K562 (cell line): ENCODE results near the gene TET2. TPM values are rescaled to one million over a fixed set of nuclear protein-coding genes. Genes with fewer than 3 reads are reported as not detected.

ENCODE experiments used
- ARID3A ChIP-seq: IDR thresholded peaks from 2 replicates; pipeline ENCODE4 v1.6.1; 2012; ENCODE audit warnings: low read depth, low read length, improper control_type of control experiment, borderline replicate concordance
- BCL6 ChIP-seq: fragments of 250-450 bp; sonication (Bioruptor Pico); IDR thresholded peaks from 2 replicates; pipeline ENCODE4 v1.4.0; 2020
- BRCA1 ChIP-seq, 2 experiments: fragments of 450-650 bp in 1 of 2; sonication (generic) in 1 of 2; formaldehyde crosslinking in 1 of 2; IDR thresholded peaks; 2 replicates each; pipeline versions ENCODE4 v1.5.0 to v1.6.1; 2017 to 2020; ENCODE audit warnings: mild to moderate bottlenecking in 1 of 2, missing genetic modification reagents in 1 of 2
- CBX2 ChIP-seq: fragments of 200-600 bp; sonication (generic); IDR thresholded peaks from one replicate; pipeline ENCODE4 v1.6.1; 2012; ENCODE audit warnings: mild to moderate bottlenecking, low read length, inconsistent platforms; ENCODE audit not compliant: insufficient read depth, poor library complexity, severe bottlenecking
- CBX5 ChIP-seq: IDR thresholded peaks from 2 replicates; pipeline ENCODE4 v1.6.1; 2014; ENCODE audit warnings: low read depth, borderline replicate concordance
- CCNT2 ChIP-seq: IDR thresholded peaks from 2 replicates; pipeline ENCODE4 v1.6.1; 2011; ENCODE audit warnings: borderline replicate concordance, low read depth, mild to moderate bottlenecking, moderate library complexity, mixed read lengths, low read length; ENCODE audit not compliant: insufficient read length; ENCODE audit errors: extremely low read depth
- E2F6 ChIP-seq, 2 experiments: IDR thresholded peaks; 2 replicates each; pipeline ENCODE4 v1.6.1; 2011; ENCODE audit warnings: borderline replicate concordance in 1 of 2, control low read depth in 1 of 2, low read depth in 1 of 2, low read length in 1 of 2, mild to moderate bottlenecking in 1 of 2, mixed read lengths in 1 of 2, moderate library complexity in 1 of 2; ENCODE audit not compliant: insufficient read depth in 1 of 2, insufficient read length in 1 of 2, poor library complexity in 1 of 2, severe bottlenecking in 1 of 2; ENCODE audit errors: extremely low read depth in 1 of 2
- FOXK1 ChIP-seq: sonication (generic); formaldehyde crosslinking; IDR thresholded peaks from 2 replicates; pipeline ENCODE4 v1.8.0; 2022; ENCODE audit warnings: missing genetic modification reagents, mild to moderate bottlenecking, borderline replicate concordance
- HDAC6 ChIP-seq: IDR thresholded peaks from 2 replicates; pipeline ENCODE4 v1.6.1; 2012; ENCODE audit warnings: low read depth, mild to moderate bottlenecking, control low read depth, inconsistent platforms, low read length, moderate library complexity
- KAT8 ChIP-seq: fragments of 450-650 bp; IDR thresholded peaks from 2 replicates; pipeline ENCODE4 v1.6.1; 2016; ENCODE audit warnings: low read depth, mild to moderate bottlenecking
- MEIS2 ChIP-seq: fragments of 450-650 bp; IDR thresholded peaks from 2 replicates; pipeline ENCODE4 v1.6.1; 2014; ENCODE audit warnings: mild to moderate bottlenecking; ENCODE audit not compliant: partially characterized antibody
- NCOA1 ChIP-seq: fragments of 450-650 bp; IDR thresholded peaks from 2 replicates; pipeline ENCODE4 v1.6.1; 2016; ENCODE audit warnings: low read depth
- POU5F1 ChIP-seq: fragments of 150-350 bp; IDR thresholded peaks from 2 replicates; pipeline ENCODE4 v1.6.1; 2014; ENCODE audit warnings: borderline replicate concordance, low read length, low read depth, mild to moderate bottlenecking; ENCODE audit not compliant: partially characterized antibody
- PRMT5 ChIP-seq: sonication (generic); formaldehyde crosslinking; IDR thresholded peaks from 2 replicates; pipeline ENCODE4 v1.5.0; 2020; ENCODE audit warnings: missing genetic modification reagents
- RB1 ChIP-seq: fragments of 450-650 bp; IDR thresholded peaks from 2 replicates; pipeline ENCODE4 v1.6.1; 2017; ENCODE audit warnings: low read depth, mild to moderate bottlenecking
- SMARCA4 ChIP-seq: fragments of 450-650 bp; IDR thresholded peaks from 2 replicates; pipeline ENCODE4 v1.6.1; 2016
- SRF ChIP-seq, 2 experiments: fragments of 250-450, 450-650 bp in 1 of 2; sonication (Bioruptor Pico) in 1 of 2; sonication (generic) in 1 of 2; formaldehyde crosslinking; IDR thresholded peaks; 2 replicates each; pipeline versions ENCODE4 v1.5.0 to v1.5.1; 2020 to 2022; ENCODE audit warnings: mild to moderate bottlenecking in 1 of 2, missing genetic modification reagents in 1 of 2
- STAT5B ChIP-seq: fragments of 250-450 bp; sonication (Bioruptor Pico); IDR thresholded peaks from 2 replicates; pipeline ENCODE4 v1.8.0; 2021; ENCODE audit warnings: mild to moderate bottlenecking, inconsistent platforms
- XRCC4 ChIP-seq: IDR thresholded peaks from one replicate; pipeline ENCODE4 v1.6.1; 2011; ENCODE audit not compliant: insufficient read depth, insufficient read length; ENCODE audit errors: extremely low read depth
- ZBTB12 ChIP-seq: fragments of 250-450 bp; sonication (Bioruptor Pico); IDR thresholded peaks from 2 replicates; pipeline ENCODE4 v1.4.0; 2020
- ZNF140 ChIP-seq: fragments of 250-450 bp; sonication (Bioruptor Pico); IDR thresholded peaks from 2 replicates; pipeline ENCODE4 v1.8.0; 2021; ENCODE audit warnings: moderate library complexity, mild to moderate bottlenecking, inconsistent platforms
- ZNF41 ChIP-seq: fragments of 250-450 bp; sonication (Bioruptor Pico); conservative IDR thresholded peaks from 2 replicates; pipeline ENCODE4 v1.4.0; 2020; ENCODE audit warnings: mild to moderate bottlenecking
- ZNF449 ChIP-seq: fragments of 250-450 bp; sonication (Bioruptor Pico); IDR thresholded peaks from 2 replicates; pipeline ENCODE4 v1.8.0; 2022; ENCODE audit warnings: moderate library complexity, mild to moderate bottlenecking, inconsistent platforms
- polyA plus RNA-seq, 8 experiments: library from polyadenylated mRNA; depleted of rRNA in 4 of 8; stranded (reverse) in 5 of 8; unstranded in 3 of 8; fragments of >200 nt; fragmentation: Nextera tagmentation in 2 of 8; fragmentation: Illumina TruSeq in 1 of 8; extraction: Ambion mirVana in 2 of 8; extraction: Trizol in 1 of 8; gene quantifications; 2 replicates each; pipeline versions ENCODE4 v1.2.1 to v1.2.3, GENCODE V29; 2011 to 2014; ENCODE audit warnings: inconsistent platforms in 1 of 8, missing spikeins in 1 of 8
- total RNA-seq, 7 experiments: library from RNA; depleted of rRNA in 6 of 7; stranded (reverse); fragments of >200 nt in 6 of 7; fragmentation: Illumina TruSeq in 2 of 7; extraction: Trizol in 2 of 7; gene quantifications; 2 replicates each; pipeline versions ENCODE4 v1.2.1 to v1.2.3, GENCODE V29; 2011 to 2021; ENCODE audit warnings: low replicate concordance in 1 of 7

The TET2 gene
- total and polyA plus RNA-seq, 9 of the 15 experiments (the other 6 are each of a cell fraction or from before 2014, with no cell fraction given): 0.80 to 11.1 (median 4.9) TPM

GRCh38 chr4:105146276-105147015 is at the start of gene TET2 (continued):
- TF ChIP-seq RB1 (peak; percentile 70; the same call in 1 of the 2 replicates), STAT5B (CRISPR knock-in tag) (no peak), ZBTB12 (CRISPR knock-in tag) (peak; percentile 45; the same call in 1 of the 2 replicates), ARID3A (no peak), E2F6 (IDR thresholded peaks at IDR 0.05; ENCODE audit: borderline replicate concordance in 1 of 2, extremely low read depth in 1 of 2, insufficient read depth in 1 of 2, insufficient read length in 1 of 2, low read depth in 1 of 2, low read length in 1 of 2, poor library complexity in 1 of 2, severe bottlenecking in 1 of 2) (peak; percentile 41 to 74), ZNF41 (CRISPR knock-in tag) (no peak), ZNF449 (CRISPR knock-in tag) (no peak), HDAC6 (no peak), MEIS2 (peak; percentile 93), CCNT2 (peak; percentile 59), POU5F1 (no peak), CBX5 (no peak), SRF (CRISPR knock-in tag; IDR thresholded peaks at IDR 0.05) (no peak), SMARCA4 (no peak), ZNF140 (CRISPR knock-in tag) (no peak), NCOA1 (no peak), PRMT5 (CRISPR knock-in tag) (no peak), BRCA1 (IDR thresholded peaks at IDR 0.05) (no peak), BRCA1 (CRISPR knock-in tag; IDR thresholded peaks at IDR 0.05) (no peak), KAT8 (no peak), FOXK1 (CRISPR knock-in tag) (no peak), BCL6 (CRISPR knock-in tag) (no peak), XRCC4 (no peak), CBX2 (no peak)
